Measurements from ENCODE around the gene NSUN7. TPM values are rescaled to one million over a fixed set of nuclear protein-coding genes. Genes with fewer than 3 reads are reported as not detected.

Gene NSUN7
- polyA plus RNA-seq, 3 donors, result 11.1 to 16.3 (median 15.0) TPM

DNA sequence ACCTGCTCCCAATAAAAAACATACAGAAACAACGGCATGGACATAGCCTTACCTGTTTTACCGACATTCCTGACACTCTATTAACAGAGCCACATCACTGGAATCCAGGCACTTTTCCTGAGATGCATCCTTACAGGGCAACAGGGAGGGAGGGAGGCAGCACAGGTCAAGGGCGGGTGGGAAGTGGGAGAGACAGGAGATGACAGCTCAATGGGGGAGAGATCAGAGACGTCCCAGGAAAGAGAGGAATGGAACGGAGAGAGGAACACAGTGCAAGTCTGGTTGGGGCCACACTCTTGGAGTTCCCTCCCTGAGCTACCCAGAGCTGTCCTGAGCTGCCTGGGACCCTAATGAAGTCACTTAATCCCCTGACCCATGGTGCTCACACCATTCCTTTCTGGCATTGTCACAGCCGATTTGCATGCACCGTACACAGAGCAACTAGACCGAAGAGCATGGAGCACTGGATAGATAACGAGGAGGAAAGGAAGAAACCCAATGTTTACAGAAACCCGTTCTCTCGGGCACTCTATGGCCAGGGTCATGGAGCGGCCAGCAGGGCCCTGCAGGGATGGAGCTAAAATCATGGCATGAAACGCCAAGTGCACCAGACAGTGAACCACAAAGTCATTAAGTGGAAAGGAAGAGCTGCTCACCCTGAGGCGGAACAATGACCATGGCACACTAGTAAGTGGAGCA lies 93.1 kb downstream of the NSUN7 start:
- no peak for DNase-seq

DNA sequence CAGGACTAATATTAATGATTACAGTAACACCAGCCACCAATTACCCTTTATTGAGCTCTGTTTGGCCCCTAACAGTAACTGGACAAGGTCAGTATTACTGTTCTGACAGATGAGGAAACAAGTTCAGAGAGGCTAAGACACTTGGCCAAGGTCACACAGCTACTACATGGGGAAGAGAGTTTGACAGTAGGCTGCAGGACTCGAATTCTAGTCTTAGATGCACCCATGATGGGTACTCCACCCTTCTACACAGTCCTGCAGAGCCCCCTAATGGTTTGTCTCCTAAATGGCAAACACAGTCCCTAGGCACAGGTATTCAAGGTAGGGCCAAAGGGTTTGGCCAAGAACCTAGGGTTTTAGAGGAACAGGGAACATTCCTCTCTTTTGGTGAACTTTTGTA lies 93.9 kb downstream of the NSUN7 start:
- DNase-seq, result no peak

DNA sequence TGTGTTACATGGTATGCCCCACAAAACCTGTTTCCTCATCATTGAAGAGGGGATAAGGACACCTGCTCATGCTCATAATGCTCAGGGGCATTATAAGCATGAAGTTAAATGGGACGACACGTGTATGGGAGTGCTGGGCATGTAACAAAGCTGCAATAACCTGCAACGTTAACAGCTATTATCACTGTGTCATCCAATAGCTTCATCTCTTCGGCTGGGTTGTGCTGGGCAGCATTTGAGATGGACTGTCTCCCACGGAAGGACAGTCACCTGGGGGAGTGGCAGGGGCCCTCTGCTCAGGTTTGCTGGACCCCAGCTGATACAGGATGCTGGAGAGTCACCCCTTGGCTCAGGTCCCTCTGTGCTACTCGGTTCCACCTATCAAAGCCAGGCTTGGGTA lies 94.5 kb downstream of the NSUN7 start:
- DNase-seq, result no peak

DNA sequence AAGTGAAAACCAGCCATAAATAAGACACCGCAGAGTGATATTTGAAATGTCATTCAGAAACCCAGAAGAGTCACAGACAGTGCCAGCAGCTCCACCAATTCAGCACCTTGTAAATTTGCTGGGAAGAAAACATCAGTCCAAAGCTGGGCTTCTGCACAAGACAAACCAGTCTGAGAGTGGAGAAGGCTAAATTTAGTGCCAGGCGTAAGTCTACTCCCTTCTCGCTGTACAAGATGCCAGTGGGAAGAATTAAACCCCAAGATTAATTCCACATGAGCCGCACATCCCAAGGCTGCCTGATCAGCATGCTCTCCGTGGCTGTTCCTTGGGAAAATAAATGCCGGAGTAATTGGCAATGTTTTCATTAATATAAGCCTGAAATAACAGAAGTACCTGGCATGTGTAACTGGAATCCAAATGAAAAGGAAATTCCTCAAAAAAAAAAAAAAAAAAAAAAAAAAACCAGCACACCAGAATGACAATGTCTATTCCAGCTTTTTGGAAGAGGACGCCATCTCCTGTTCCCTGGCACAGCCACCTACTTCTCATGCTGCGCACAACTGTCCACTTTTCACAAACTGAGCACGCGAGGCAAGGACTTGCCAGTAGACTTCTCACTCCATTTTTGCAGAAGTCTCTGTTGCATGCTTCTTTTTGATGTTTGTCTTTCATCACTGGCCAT lies 95.5 kb downstream of the NSUN7 start:
- no peak for DNase-seq

DNA sequence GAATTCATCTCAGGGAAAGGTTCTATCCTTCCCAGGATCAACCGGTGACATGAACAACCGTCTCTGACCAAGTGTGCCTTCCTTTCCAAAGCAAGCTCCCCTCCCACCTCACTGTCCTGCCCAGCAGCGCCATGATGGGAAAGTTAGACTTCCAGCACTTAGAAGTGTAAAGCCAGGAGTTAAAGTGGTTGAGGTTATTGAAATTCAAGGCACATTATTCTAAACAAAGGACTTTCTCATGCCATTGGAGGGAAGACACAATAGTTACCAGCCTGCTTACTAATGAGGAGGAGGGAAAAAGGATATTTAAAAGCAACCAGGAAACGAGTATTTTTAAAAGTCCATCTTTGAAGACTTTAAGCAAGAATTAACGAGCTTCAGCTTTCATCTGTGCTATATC lies 96.8 kb downstream of the NSUN7 start:
- DNase-seq, result no peak

DNA sequence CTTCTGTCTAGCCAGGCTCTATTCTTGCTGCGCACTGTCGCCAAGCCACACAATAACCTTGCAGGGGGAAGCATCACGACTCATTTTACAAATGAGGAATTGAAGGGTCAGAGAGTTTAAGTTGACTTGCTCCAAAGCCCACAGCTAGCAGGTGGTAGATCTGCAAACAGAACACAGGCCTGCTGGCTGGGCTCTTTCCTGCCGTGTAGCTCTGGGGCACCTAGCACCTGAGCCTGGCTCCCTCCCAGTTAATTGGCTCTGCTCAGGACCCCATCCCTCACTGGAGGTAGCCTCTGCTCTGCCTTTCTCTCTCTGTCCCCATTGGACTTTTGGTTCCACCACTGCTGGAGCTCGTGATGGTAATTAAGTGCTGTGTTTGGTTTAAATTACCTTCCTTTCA lies 98.5 kb downstream of the NSUN7 start:
- no peak for DNase-seq

DNA sequence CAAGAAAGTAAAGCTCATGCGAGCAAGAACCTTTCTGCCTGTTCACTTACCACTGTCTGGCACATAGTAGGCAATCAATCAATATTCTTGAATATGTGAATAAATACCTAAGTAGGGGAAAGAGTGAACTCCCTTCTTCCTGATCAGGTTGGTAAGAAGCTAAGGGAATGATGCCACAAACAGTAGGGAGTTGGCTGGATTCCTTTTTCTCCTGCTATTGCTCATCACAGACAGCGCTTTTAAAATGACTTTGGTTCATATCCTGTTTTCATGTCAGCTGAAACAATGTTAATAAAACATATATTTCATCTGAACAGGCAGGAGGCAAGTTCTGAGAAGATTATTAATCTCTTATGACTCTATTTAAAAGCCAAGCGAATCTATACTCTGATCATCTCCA lies 99.2 kb downstream of the NSUN7 start:
- no peak for DNase-seq

DNA sequence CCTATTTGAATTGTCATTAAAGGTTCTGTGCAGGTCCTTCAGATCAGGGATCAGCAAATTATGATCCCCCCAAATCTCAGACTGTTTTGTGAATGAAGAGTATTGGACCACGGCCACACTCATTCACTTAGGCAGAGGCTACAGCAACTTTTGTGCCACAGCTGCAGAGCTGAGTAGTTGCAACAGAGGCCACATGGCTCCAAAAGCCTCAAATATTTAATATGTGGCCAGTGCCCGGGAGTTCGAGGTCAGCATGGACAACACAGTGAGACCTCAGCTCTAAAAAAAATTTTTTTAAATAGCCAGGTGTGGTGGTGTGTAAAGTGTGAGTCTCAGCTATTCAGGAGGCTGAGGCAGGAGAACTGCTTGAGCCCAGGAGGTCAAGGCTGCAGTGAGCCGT lies 100.7 kb downstream of the NSUN7 start:
- DNase-seq, result no peak

DNA sequence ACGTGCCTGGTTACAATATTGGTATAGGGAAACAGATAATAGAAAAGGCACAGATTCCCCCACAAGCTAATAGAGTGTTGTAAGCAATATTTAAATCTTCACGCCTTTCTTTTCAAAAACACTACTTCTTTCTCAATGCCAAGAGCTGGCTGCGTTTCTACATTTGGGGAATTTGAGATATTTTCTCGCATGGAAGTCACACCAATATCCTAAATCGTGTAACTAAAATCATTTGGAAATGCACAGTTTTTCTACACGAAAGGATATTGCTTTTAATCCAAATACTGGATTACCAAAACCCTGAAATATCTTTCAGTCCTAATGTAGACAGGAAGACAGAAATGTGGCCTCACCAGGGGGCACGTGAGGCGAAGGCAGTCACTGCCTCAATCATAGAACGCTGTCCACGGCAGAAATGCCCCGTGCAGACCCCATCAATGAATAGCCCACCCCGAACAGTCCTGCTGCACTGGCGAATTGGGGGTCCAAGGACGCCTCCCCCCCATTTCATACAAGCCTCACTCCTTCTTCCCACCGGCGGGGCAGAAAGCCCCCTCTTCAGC lies 106.6 kb downstream of the NSUN7 start:
- no peak for DNase-seq

DNA sequence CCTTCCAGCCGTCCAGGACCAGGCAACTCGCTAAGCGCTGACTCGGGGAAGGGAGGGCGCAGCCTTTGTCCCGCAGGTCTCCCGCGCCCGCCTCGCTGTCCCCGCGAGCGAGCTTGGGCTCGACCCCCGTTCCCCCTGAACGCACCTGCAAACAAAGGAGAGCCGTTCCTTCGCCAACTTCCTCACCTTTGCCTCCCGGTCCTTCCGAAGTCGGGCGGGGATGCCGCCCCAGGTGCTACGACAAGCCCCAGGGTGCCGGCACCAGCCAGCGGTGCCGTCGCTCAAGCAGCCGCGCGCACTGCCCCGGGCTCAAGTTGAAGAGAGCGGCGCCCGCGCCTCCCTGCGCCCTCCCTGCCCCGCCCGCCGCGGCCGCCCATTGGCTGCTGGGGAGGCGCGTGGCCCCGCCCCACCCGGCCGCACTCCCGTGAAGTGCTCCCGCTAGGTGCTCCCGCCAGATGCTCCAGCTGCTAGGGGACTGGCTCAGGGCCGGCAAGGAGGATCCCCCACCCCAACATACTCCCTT lies 107.1 kb downstream of the NSUN7 start:
- DNase-seq, result peak; percentile 81

DNA sequence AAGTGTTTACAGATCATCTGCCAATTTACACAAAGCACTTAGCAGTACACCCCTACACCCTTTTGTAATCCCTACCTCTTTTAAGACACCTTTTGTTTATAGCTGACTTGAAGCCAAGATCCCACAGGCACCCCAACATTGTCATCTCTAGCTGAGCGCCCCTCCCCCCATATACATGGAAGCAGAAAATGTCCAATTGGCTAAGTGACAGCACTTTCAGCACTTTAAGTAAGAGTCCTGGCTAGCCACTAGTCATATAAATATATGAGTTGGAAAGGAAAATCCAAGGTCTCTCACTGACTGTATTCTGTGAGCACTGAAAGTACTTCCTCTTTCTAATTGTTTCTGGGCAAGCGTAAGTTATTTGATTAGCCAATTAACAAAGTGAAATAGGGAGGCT lies 108.2 kb downstream of the NSUN7 start:
- DNase-seq, result no peak

DNA sequence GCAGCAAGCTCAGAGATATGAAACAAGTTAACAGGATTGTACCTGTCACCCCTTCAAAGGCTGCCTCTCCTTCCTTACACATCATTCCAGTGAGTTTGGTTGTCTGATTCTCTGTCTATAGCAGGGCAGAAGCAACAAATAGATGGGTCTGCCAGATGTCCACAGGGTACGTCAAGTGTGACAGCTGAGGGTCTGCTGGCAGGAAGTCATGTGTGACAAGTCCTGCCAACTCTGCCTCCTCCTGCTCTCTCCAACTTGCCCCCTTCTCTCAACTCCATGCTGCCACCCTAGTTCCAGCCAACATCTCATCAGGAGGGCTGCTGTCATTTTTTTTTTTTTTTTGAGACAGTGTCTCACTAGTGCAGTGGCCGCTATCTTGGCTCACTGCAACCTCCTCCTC lies 109.2 kb downstream of the NSUN7 start:
- no peak for DNase-seq

Other genes starting within 250 kb of the NSUN7 start
- 10 to 100 TPM; 76.1 to 93.9 (median 91.3) TPM for gene RBM47, start 120.1 kb upstream of the NSUN7 start, polyA plus RNA-seq (ENCODE audit: insufficient read length in 3 of 3)